Upper lobe of left lung (tissue), 6 donors: ENCODE measurements around the gene CDRT15. TPM values are rescaled to one million over a fixed set of nuclear protein-coding genes. Genes with fewer than 3 reads are reported as not detected.

Experiments used
- ATAC-seq, 2 donors: fragments of 200-7000 bp; cut with Tn5 transposase; one replicate each; pipeline ENCODE4 v1.9.1; 2022; ENCODE audit warnings: mild to moderate bottlenecking in 2 of 2, moderate library complexity in 2 of 2; ENCODE audit not compliant: low FRiP score in 2 of 2
- DNase-seq, 2 donors: peaks; one replicate each; pipeline ENCODE4 v3.0.0-alpha.2; 2019 to 2020
- H3K27ac ChIP-seq, 4 donors: fragments of 200-600 bp; sonication (generic); one replicate each; pipeline ENCODE4 v1.5.1; 2016 to 2019
- H3K27me3 ChIP-seq, 4 donors: fragments of 200-600 bp; sonication (generic); one replicate each; pipeline ENCODE4 v1.5.1; 2017 to 2019
- H3K36me3 ChIP-seq, 4 donors: fragments of 200-600 bp; sonication (generic); one replicate each; pipeline ENCODE4 v1.5.1; 2016 to 2019
- H3K4me1 ChIP-seq, 4 donors: fragments of 200-600 bp; sonication (generic); one replicate each; pipeline ENCODE4 v1.5.1; 2018 to 2019
- H3K4me3 ChIP-seq, 4 donors: fragments of 200-600 bp; sonication (generic); one replicate each; pipeline ENCODE4 v1.5.1; 2017 to 2019; ENCODE audit warnings: mild to moderate bottlenecking in 2 of 4, moderate library complexity in 1 of 4
- H3K9me3 ChIP-seq, 4 donors: fragments of 200-600 bp; sonication (generic); one replicate each; pipeline ENCODE4 v1.5.1; 2018 to 2019
- CTCF ChIP-seq, 6 experiments: fragments of 450-650 bp in 4 of 6; fragments of 200-600 bp in 2 of 6; sonication (generic) in 2 of 6; IDR thresholded peaks; one replicate each; pipeline ENCODE4 v1.5.1; 2016 to 2019; ENCODE audit warnings: antibody characterized with exemption in 6 of 6
- EP300 ChIP-seq, 4 donors: sonication (generic); formaldehyde crosslinking; IDR thresholded peaks; one replicate each; pipeline ENCODE4 v1.5.1; 2017; ENCODE audit warnings: antibody characterized with exemption in 4 of 4, control low read depth in 2 of 4
- POLR2A ChIP-seq, 4 donors: fragments of 450-650 bp; IDR thresholded peaks; one replicate each; pipeline ENCODE4 v1.5.1; 2016 to 2017; ENCODE audit warnings: antibody characterized with exemption in 4 of 4, mild to moderate bottlenecking in 2 of 4
- POLR2AphosphoS5 ChIP-seq, 2 donors: sonication (generic); formaldehyde crosslinking; IDR thresholded peaks; one replicate each; pipeline ENCODE4 v1.5.1; 2017; ENCODE audit warnings: antibody characterized with exemption in 2 of 2
- WGBS, 2 donors: methylation state at CpG; one replicate each; pipeline ENCODE4 v1.1.5; 2017 to 2018; 5-methylcytosine and 5-hydroxymethylcytosine counted together
- total RNA-seq, 6 donors: library from RNA; depleted of rRNA in 4 of 6; stranded (reverse); fragments of >200 nt in 4 of 6; gene quantifications; one replicate each; pipeline versions ENCODE4 v1.1.0 to v1.2.1, GENCODE V29; 2016 to 2021
- donor health status: DM: no; HTN: no; CAD: no; lungs with moderate emphysema.
- donor health status: DM: no; HTN: yes; CAD: no; lungs with severe emphysema.

The CDRT15 gene
- total RNA-seq, 6 donors from 2014 or later = not detected

DNA sequence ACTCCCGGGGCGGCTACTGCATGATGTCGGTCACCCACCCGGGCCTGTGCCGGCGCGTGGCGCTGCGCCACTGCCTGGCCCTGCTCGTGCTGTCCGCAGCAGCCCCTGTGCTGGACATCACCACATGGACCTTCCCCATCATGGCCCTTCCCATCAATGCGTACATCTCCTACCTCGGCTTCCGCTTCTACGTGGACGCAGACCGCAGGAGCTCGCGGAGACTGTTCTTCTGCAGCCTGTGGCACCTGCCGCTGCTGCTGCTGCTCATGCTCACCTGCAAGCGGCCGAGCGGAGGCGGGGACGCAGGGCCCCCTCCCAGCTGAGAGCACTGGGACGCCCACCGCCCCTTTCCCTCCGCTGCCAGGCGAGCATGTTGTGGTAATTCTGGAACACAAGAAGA lies 29.8 kb downstream of the CDRT15 start:
- no peaks in the 10 kb centered on the region for H3K27me3 ChIP-seq
- H3K27ac ChIP-seq = no peak overlapping the region
- TF ChIP-seq EP300 (IDR thresholded peaks at IDR 0.05) (no peak), CTCF (IDR thresholded peaks at IDR 0.05) (no peak), POLR2A (IDR thresholded peaks at IDR 0.05) (no peak), POLR2AphosphoS5 (IDR thresholded peaks at IDR 0.05) (no peak)
- H3K36me3 ChIP-seq = peaks cover 0 to 14% (median 7%) of the 10 kb centered on the region in 4 donors
- WGBS, 2 donors = 98% methylated on average over 29 of the region's 29 CpGs
- peaks cover 0 to 16% (median 2%) of the 10 kb centered on the region in 4 donors for H3K4me1 ChIP-seq
- H3K4me3 ChIP-seq = no peak overlapping the region
- DNase-seq (peak in 1 of 2 donors; percentile 76), ATAC-seq (no peak)
- no peaks in the 10 kb centered on the region for H3K9me3 ChIP-seq

- WGBS, 2 donors = 42 to 77% methylated on average over 8 to 13 of the region's 13 CpGs
- no peaks in the 10 kb centered on the region for H3K27me3 ChIP-seq
- H3K4me3 ChIP-seq = no peak overlapping the region
- peak overlapping the region in 2 of 4 donors; percentile 37 to 39 for H3K27ac ChIP-seq
- TF ChIP-seq CTCF (IDR thresholded peaks at IDR 0.05) (peak in 1 of 6 experiments; percentile 8), POLR2AphosphoS5 (IDR thresholded peaks at IDR 0.05) (peak in 1 of 2 donors; percentile 45), EP300 (IDR thresholded peaks at IDR 0.05) (no peak), POLR2A (IDR thresholded peaks at IDR 0.05) (no peak)
- peaks cover 0 to 14% (median 7%) of the 10 kb centered on the region in 4 donors for H3K36me3 ChIP-seq
- DNase-seq = peak; percentile 58 to 92
- peak; percentile 61 to 90 for ATAC-seq
- no peaks in the 10 kb centered on the region for H3K9me3 ChIP-seq
- H3K4me1 ChIP-seq = peaks cover 2 to 25% (median 9%) of the 10 kb centered on the region in 4 donors
These were observed 30.6 kb downstream of the CDRT15 start for GRCh38 chr17:14205992-14206461.

DNA sequence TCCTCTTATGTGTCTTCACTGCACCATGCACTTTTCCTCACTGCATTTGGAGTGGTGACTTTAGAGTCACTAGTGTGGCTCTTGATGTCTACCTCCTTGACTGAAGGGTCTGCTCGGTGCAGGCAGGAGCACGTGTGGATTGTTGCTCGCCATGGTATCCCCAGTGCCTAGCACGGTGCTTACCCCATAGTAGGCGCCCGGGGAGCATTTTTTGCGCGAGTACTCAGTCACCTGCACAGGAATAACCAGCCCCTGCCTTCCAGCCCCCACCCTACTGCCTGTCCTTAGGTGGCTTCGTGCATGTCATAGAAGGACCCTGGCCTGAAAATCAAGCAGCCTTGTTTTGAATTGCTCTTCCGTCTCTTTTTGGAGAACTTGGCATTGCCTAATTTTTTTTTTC lies 31.3 kb downstream of the CDRT15 start:
- Histone ChIP-seq H3K27me3 (no peaks in the 10 kb centered on the region), H3K9me3 (no peaks in the 10 kb centered on the region), H3K4me1 (peaks cover 7 to 31% (median 15%) of the 10 kb centered on the region in 4 donors), H3K4me3 (no peak overlapping the region), H3K27ac (no peak overlapping the region), H3K36me3 (peaks cover 0 to 14% (median 7%) of the 10 kb centered on the region in 4 donors)
- ATAC-seq = no peak
- 87 to 90% methylated on average over 10 of the region's 10 CpGs for WGBS, 2 donors
- no peak for TF ChIP-seq EP300 (IDR thresholded peaks at IDR 0.05)
- no peak for TF ChIP-seq CTCF (IDR thresholded peaks at IDR 0.05)
- no peak for TF ChIP-seq POLR2AphosphoS5 (IDR thresholded peaks at IDR 0.05)
- TF ChIP-seq POLR2A (IDR thresholded peaks at IDR 0.05) = no peak
- DNase-seq = no peak

- ATAC-seq = no peak
- TF ChIP-seq POLR2AphosphoS5 (IDR thresholded peaks at IDR 0.05) (no peak), CTCF (IDR thresholded peaks at IDR 0.05) (no peak), EP300 (IDR thresholded peaks at IDR 0.05) (no peak), POLR2A (IDR thresholded peaks at IDR 0.05) (no peak)
- WGBS, 2 donors = 93 to 94% methylated on average over 2 of the region's 2 CpGs
- H3K27ac ChIP-seq = no peak overlapping the region
- no peaks in the 10 kb centered on the region for H3K9me3 ChIP-seq
- H3K36me3 ChIP-seq = peaks cover 0 to 14% (median 7%) of the 10 kb centered on the region in 4 donors
- no peak overlapping the region for H3K4me3 ChIP-seq
- peaks cover 7 to 38% (median 16%) of the 10 kb centered on the region in 4 donors for H3K4me1 ChIP-seq
- DNase-seq = no peak
- H3K27me3 ChIP-seq = no peaks in the 10 kb centered on the region
These were observed 32.1 kb downstream of the CDRT15 start for GRCh38 chr17:14204546-14204945.

- ATAC-seq (no peak), DNase-seq (no peak)
- 76 to 90% methylated on average over 5 of the region's 5 CpGs for WGBS, 2 donors
- Histone ChIP-seq H3K4me3 (no peak overlapping the region), H3K36me3 (peaks cover 0 to 14% (median 7%) of the 10 kb centered on the region in 4 donors), H3K27me3 (no peaks in the 10 kb centered on the region), H3K27ac (no peak overlapping the region), H3K9me3 (no peaks in the 10 kb centered on the region), H3K4me1 (peaks cover 7 to 38% (median 16%) of the 10 kb centered on the region in 4 donors)
- no peak for TF ChIP-seq CTCF (IDR thresholded peaks at IDR 0.05)
- no peak for TF ChIP-seq EP300 (IDR thresholded peaks at IDR 0.05)
- no peak for TF ChIP-seq POLR2A (IDR thresholded peaks at IDR 0.05)
- no peak for TF ChIP-seq POLR2AphosphoS5 (IDR thresholded peaks at IDR 0.05)
These were observed 32.6 kb downstream of the CDRT15 start for GRCh38 chr17:14204084-14204483.
